Transverse colon (tissue), 4 donors: Measurements from ENCODE around the gene ARMC8. TPM values are rescaled to one million over a fixed set of nuclear protein-coding genes. Genes with fewer than 3 reads are reported as not detected.

Source experiments
- DNase-seq: peaks from one replicate; pipeline ENCODE4 v3.0.0-alpha.2; 2019
- H3K27ac ChIP-seq, 4 donors: fragments of 200-600 bp; sonication (generic); 2 replicates each; pipeline ENCODE4 v1.5.1; 2016 to 2018; ENCODE audit warnings: inconsistent platforms in 4 of 4
- H3K27me3 ChIP-seq: fragments of 200-600 bp; sonication (generic); 2 replicates; pipeline ENCODE4 v1.5.1; 2017; ENCODE audit warnings: inconsistent platforms
- H3K36me3 ChIP-seq, 4 donors: fragments of 200-600 bp; sonication (generic); 2 replicates each; pipeline ENCODE4 v1.5.1; 2017 to 2019; ENCODE audit warnings: inconsistent platforms in 4 of 4
- H3K4me1 ChIP-seq, 4 donors: fragments of 200-600 bp; sonication (generic); 2 replicates each; pipeline ENCODE4 v1.5.1; 2017 to 2020; ENCODE audit warnings: inconsistent platforms in 4 of 4
- H3K4me3 ChIP-seq, 4 donors: fragments of 200-600 bp; sonication (generic); 1 replicate in 1 of 4; 2 replicates in 3 of 4; pipeline versions ENCODE4 v1.5.1 to v1.6.1; 2017 to 2019; ENCODE audit warnings: inconsistent platforms in 4 of 4
- H3K9me3 ChIP-seq, 2 donors: fragments of 200-600 bp; sonication (generic); 2 replicates each; pipeline ENCODE4 v1.5.1; 2017 to 2019; ENCODE audit warnings: inconsistent platforms in 2 of 2
- CTCF ChIP-seq, 5 experiments: fragments of 200-600 bp in 3 of 5; fragments of 450-650 bp in 2 of 5; sonication (generic) in 3 of 5; IDR thresholded peaks; 1 replicate in 2 of 5; 2 replicates in 3 of 5; pipeline ENCODE4 v1.5.1; 2016 to 2017; ENCODE audit warnings: antibody characterized with exemption in 5 of 5, inconsistent platforms in 3 of 5, mild to moderate bottlenecking in 2 of 5, moderate library complexity in 1 of 5
- EP300 ChIP-seq: sonication (generic); formaldehyde crosslinking; IDR thresholded peaks from one replicate; pipeline ENCODE4 v1.6.1; 2017; ENCODE audit warnings: antibody characterized with exemption, low read depth
- POLR2A ChIP-seq: fragments of 450-650 bp; IDR thresholded peaks from one replicate; pipeline ENCODE4 v1.6.1; 2016; ENCODE audit warnings: antibody characterized with exemption, mild to moderate bottlenecking, moderate library complexity
- POLR2AphosphoS5 ChIP-seq, 3 donors: sonication (generic); formaldehyde crosslinking; IDR thresholded peaks; one replicate each; pipeline ENCODE4 v1.6.1; 2016; ENCODE audit warnings: antibody characterized with exemption in 3 of 3
- WGBS, 2 donors: methylation state at CpG; one replicate each; pipeline ENCODE4 v1.1.5; 2018; ENCODE audit warnings: low coverage in 1 of 2; 5-methylcytosine and 5-hydroxymethylcytosine counted together
- in situ Hi-C, 4 donors: fragments of 200-750 bp; cut with MboI; loops; one replicate each; pipeline versions ENCODE4 v1.15.0 to v1.15.1; 2017; ENCODE audit warnings: low sequenced_read_pairs in 3 of 4, low pct_ligation_motif_present in 1 of 4, low pct_unique_long_range_greater_than_20kb in 1 of 4
- intact Hi-C: fragments of 100-400 bp; cut with DNase I; formaldehyde crosslinking; loops from one replicate; pipeline ENCODE4 v1.15.1; 2023; ENCODE audit warnings: low total_unique reads
- total RNA-seq, 4 donors: library from RNA; depleted of rRNA; stranded (reverse); fragments of >200 nt; gene quantifications; one replicate each; pipeline ENCODE4 v1.1.0, GENCODE V29; 2016

Gene ARMC8
- total RNA-seq, 4 donors from 2014 or later = 48.1 to 63.8 (median 60.3) TPM

- 100% methylated on average over 2 of the region's 2 CpGs for WGBS, 2 donors
- TF ChIP-seq CTCF (IDR thresholded peaks at IDR 0.05) (no peak), POLR2A (no peak), EP300 (no peak), POLR2AphosphoS5 (IDR thresholded peaks at IDR 0.05) (no peak)
- Histone ChIP-seq H3K27me3 (no peaks in the 10 kb centered on the region), H3K9me3 (no peaks in the 10 kb centered on the region), H3K4me1 (no peaks in the 10 kb centered on the region), H3K4me3 (no peak overlapping the region), H3K36me3 (peaks cover 0 to 83% (median 24%) of the 10 kb centered on the region in 4 donors), H3K27ac (no peak overlapping the region)
- intact Hi-C loops (no loop called here), in situ Hi-C loops (no loop called here)
- no peak for DNase-seq
Observed at GRCh38 chr3:138165061-138165460, 22.0 kb upstream of the ARMC8 start.

GRCh38 chr3:138172625-138173024 lies 14.5 kb upstream of the ARMC8 start:
- TF ChIP-seq POLR2A (no peak), CTCF (IDR thresholded peaks at IDR 0.05) (no peak), EP300 (no peak), POLR2AphosphoS5 (IDR thresholded peaks at IDR 0.05) (no peak)
- intact Hi-C loops = no loop called here

GRCh38 chr3:138173769-138174420 lies 13.2 kb upstream of the ARMC8 start:
- H3K9me3 ChIP-seq = no peaks in the 10 kb centered on the region
- H3K4me3 ChIP-seq = peak overlapping the region; percentile 54 to 88 (median 70)
- H3K27ac ChIP-seq = peak overlapping the region; percentile 84 to 90 (median 87)
- intact Hi-C loops (no loop called here), in situ Hi-C loops (no loop called here)
- peaks cover 0 to 21% (median 6%) of the 10 kb centered on the region in 4 donors for H3K36me3 ChIP-seq
- H3K27me3 ChIP-seq = no peaks in the 10 kb centered on the region
- no peak for DNase-seq
- TF ChIP-seq POLR2A (no peak), CTCF (IDR thresholded peaks at IDR 0.05) (no peak), EP300 (no peak), POLR2AphosphoS5 (IDR thresholded peaks at IDR 0.05) (no peak)
- H3K4me1 ChIP-seq = peaks cover 10 to 24% (median 13%) of the 10 kb centered on the region in 4 donors
- WGBS, 2 donors = 60 to 61% methylated on average over 9 to 13 of the region's 13 CpGs

More at GRCh38 chr3:138172625-138173024, 14.5 kb upstream of the ARMC8 start:
- H3K27me3 ChIP-seq = no peaks in the 10 kb centered on the region
- H3K36me3 ChIP-seq = peaks cover 0 to 33% (median 12%) of the 10 kb centered on the region in 4 donors
- H3K4me3 ChIP-seq = no peak overlapping the region
- no peak for DNase-seq
- H3K4me1 ChIP-seq = peaks cover 10 to 24% (median 13%) of the 10 kb centered on the region in 4 donors
- no peak overlapping the region for H3K27ac ChIP-seq
- 81 to 90% methylated on average over 2 of the region's 2 CpGs for WGBS, 2 donors
- H3K9me3 ChIP-seq = no peaks in the 10 kb centered on the region
- in situ Hi-C loops = no loop called here

GRCh38 chr3:138174421-138175131 lies 12.5 kb upstream of the ARMC8 start, which contains the start of gene DBR1:
TSS of gene DBR1 (minus strand) at chr3:138174921. CDS start at chr3:138174795, 126 bp downstream.
- peak within 1 kb of the TSS; percentile 84 to 90 (median 87) for H3K27ac ChIP-seq
- H3K4me3 ChIP-seq = peak within 1 kb of the TSS; percentile 54 to 88 (median 70)
- 0% methylated on average over 2 to 38 of the region's 38 CpGs for WGBS, 2 donors
- intact Hi-C loops (no loop called here), in situ Hi-C loops (no loop called here)
- H3K27me3 ChIP-seq = no peaks in the 10 kb centered on the region
- TF ChIP-seq EP300 = no peak
- peak; percentile 94 for TF ChIP-seq POLR2A
- peak; percentile 85 to 89 (median 86) for TF ChIP-seq POLR2AphosphoS5 (IDR thresholded peaks at IDR 0.05)
- peak in 1 of 5 experiments; percentile 22 for TF ChIP-seq CTCF (IDR thresholded peaks at IDR 0.05)
- peaks cover 10 to 24% (median 13%) of the 10 kb centered on the region in 4 donors for H3K4me1 ChIP-seq
- no peaks in the 10 kb centered on the region for H3K9me3 ChIP-seq
- peak; percentile 86 for DNase-seq
- peaks cover 0 to 14% (median 4%) of the 10 kb centered on the region in 4 donors for H3K36me3 ChIP-seq
